Keratinocyte (primary cell): ENCODE data around the gene CNTNAP2. TPM values are rescaled to one million over a fixed set of nuclear protein-coding genes. Genes with fewer than 3 reads are reported as not detected.

Experiments
- DNase-seq: peaks from one replicate; pipeline ENCODE4 v3.0.0-alpha.2; 2011; ENCODE audit warnings: low read depth, missing footprints, low spot score
- FAIRE-seq: peaks from 2 replicates; lab custom pipeline; 2011; peaks lifted over from hg19 to GRCh38; lab: Jason Lieb, UNC
- H2AFZ ChIP-seq: 2 replicates; pipeline ENCODE4 v1.6.0; 2012; ENCODE audit warnings: low read length, control low read depth, inconsistent platforms; ENCODE audit not compliant: control insufficient read depth
- H3K27ac ChIP-seq: 2 replicates; pipeline ENCODE4 v1.5.1; 2011; ENCODE audit warnings: low read length; ENCODE audit not compliant: control insufficient read depth, insufficient read depth
- H3K27me3 ChIP-seq: 3 replicates; pipeline ENCODE4 v1.6.0; 2011; ENCODE audit warnings: low read length; ENCODE audit not compliant: control insufficient read depth, insufficient read depth; ENCODE audit errors: extremely low read depth
- H3K36me3 ChIP-seq, 2 experiments: 2 replicates in 1 of 2; 3 replicates in 1 of 2; pipeline ENCODE4 v1.5.1; 2011; ENCODE audit warnings: low read length in 2 of 2, mild to moderate bottlenecking in 1 of 2; ENCODE audit not compliant: control insufficient read depth in 2 of 2, insufficient read depth in 2 of 2; ENCODE audit errors: extremely low read depth in 1 of 2
- H3K4me1 ChIP-seq: 3 replicates; pipeline ENCODE4 v1.5.1; 2011; ENCODE audit warnings: low read length; ENCODE audit not compliant: control insufficient read depth, insufficient read depth; ENCODE audit errors: extremely low read depth
- H3K4me2 ChIP-seq: 3 replicates; pipeline ENCODE4 v1.6.0; 2011; ENCODE audit warnings: low read depth, low read length; ENCODE audit not compliant: control insufficient read depth, insufficient read depth; ENCODE audit errors: extremely low read depth
- H3K4me3 ChIP-seq, 3 experiments: fragments of 200-600 bp in 1 of 3; sonication (generic) in 1 of 3; 2 replicates in 2 of 3; 3 replicates in 1 of 3; pipeline ENCODE4 v1.5.1; 2011 to 2016; ENCODE audit warnings: low read length in 3 of 3, mild to moderate bottlenecking in 3 of 3, control low read depth in 2 of 3, inconsistent platforms in 1 of 3, low read depth in 1 of 3, mixed read lengths in 1 of 3, mixed run types in 1 of 3, moderate library complexity in 1 of 3; ENCODE audit not compliant: control insufficient read depth in 2 of 3, insufficient read depth in 2 of 3; ENCODE audit errors: extremely low read depth in 1 of 3
- H3K79me2 ChIP-seq: 2 replicates; pipeline ENCODE4 v1.6.0; 2012; ENCODE audit warnings: low read length; ENCODE audit not compliant: control insufficient read depth, insufficient read depth
- H3K9ac ChIP-seq: 3 replicates; pipeline ENCODE4 v1.6.0; 2011; ENCODE audit warnings: low read length; ENCODE audit not compliant: control insufficient read depth, insufficient read depth; ENCODE audit errors: extremely low read depth
- H3K9me1 ChIP-seq: 3 replicates; pipeline ENCODE4 v1.6.0; 2011; ENCODE audit warnings: low read length; ENCODE audit not compliant: control insufficient read depth, insufficient read depth; ENCODE audit errors: extremely low read depth
- H3K9me3 ChIP-seq: 2 replicates; pipeline ENCODE4 v1.5.1; 2012; ENCODE audit warnings: low read depth, low read length; ENCODE audit not compliant: control insufficient read depth
- H4K20me1 ChIP-seq: 3 replicates; pipeline ENCODE4 v1.6.0; 2011; ENCODE audit warnings: low read length; ENCODE audit not compliant: control insufficient read depth, insufficient read depth; ENCODE audit errors: extremely low read depth
- EZH2 ChIP-seq: IDR thresholded peaks from one replicate; pipeline ENCODE4 v1.6.1; 2012; ENCODE audit warnings: inconsistent platforms, mild to moderate bottlenecking, low read length, moderate library complexity
- dilution Hi-C: fragments of 300-500 bp; cut with MboI; formaldehyde crosslinking; loops from one replicate; pipeline ENCODE4 v1.7.0; 2020; ENCODE audit warnings: low sequenced_read_pairs; ENCODE audit not compliant: extremely low pct_ligation_motif_present
- polyA plus RNA-seq, 5 experiments: library from polyadenylated mRNA; depleted of rRNA in 3 of 5; stranded (reverse) in 3 of 5; stranded (forward) in 1 of 5; unstranded in 1 of 5; fragments of >200 nt; gene quantifications; 1 replicate in 1 of 5; 2 replicates in 3 of 5; 3 replicates in 1 of 5; pipeline versions ENCODE4 v1.2.1 to v1.2.3, GENCODE V29; 2011 to 2012; ENCODE audit warnings: missing spikeins in 2 of 5, low read depth in 1 of 5, low replicate concordance in 1 of 5
- TF ChIP-seq, protein P1 (sequence below), 3 experiments: IDR thresholded peaks in 1 of 3; conservative IDR thresholded peaks in 1 of 3; optimal IDR thresholded peaks in 1 of 3; 2 replicates in 2 of 3; 3 replicates in 1 of 3; pipeline versions ENCODE3 to v1.5.1; 2011; ENCODE audit warnings: low read length in 3 of 3, mild to moderate bottlenecking in 3 of 3, moderate library complexity in 2 of 3, control low read depth in 1 of 3, inconsistent platforms in 1 of 3; ENCODE audit not compliant: insufficient read depth in 2 of 3; ENCODE audit errors: extremely low read depth in 1 of 3

CNTNAP2 gene
- polyA plus RNA-seq, 1 donor (not counting 4 experiments of a cell fraction or from before 2014, with no cell fraction given): 1.4 TPM

DNA sequence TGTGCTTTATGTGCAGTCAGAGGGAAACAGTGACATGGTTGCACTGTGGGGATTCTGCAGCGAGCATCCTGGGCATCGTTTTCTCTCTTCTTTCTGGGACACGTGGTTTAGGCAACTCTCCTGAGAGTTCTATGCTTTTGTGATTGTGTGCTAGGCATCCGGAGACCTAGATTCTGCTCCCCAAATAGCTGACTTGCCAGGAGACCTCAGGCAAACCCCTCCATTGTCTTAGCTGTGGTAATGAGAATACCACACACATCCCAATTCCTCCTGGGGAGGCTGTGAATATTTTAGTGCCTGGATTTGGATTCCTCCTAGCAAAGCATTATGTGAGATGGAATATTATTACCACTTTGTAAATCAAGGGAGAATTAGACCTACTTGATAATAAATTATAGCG is 1862.0 kb downstream of the CNTNAP2 start:
- Histone ChIP-seq H3K27me3 (no peaks in the 10 kb centered on the region), H3K36me3 (no peaks in the 10 kb centered on the region), H3K27ac (no peak overlapping the region), H3K4me3 (no peak overlapping the region), H3K9me3 (no peaks in the 10 kb centered on the region), H4K20me1 (no peaks in the 10 kb centered on the region), H3K9me1 (no peaks in the 10 kb centered on the region), H2AFZ (no peak overlapping the region), H3K4me1 (no peaks in the 10 kb centered on the region), H3K79me2 (no peaks in the 10 kb centered on the region), H3K4me2 (no peak overlapping the region), H3K9ac (no peak overlapping the region)
- TF ChIP-seq, protein P1, sequence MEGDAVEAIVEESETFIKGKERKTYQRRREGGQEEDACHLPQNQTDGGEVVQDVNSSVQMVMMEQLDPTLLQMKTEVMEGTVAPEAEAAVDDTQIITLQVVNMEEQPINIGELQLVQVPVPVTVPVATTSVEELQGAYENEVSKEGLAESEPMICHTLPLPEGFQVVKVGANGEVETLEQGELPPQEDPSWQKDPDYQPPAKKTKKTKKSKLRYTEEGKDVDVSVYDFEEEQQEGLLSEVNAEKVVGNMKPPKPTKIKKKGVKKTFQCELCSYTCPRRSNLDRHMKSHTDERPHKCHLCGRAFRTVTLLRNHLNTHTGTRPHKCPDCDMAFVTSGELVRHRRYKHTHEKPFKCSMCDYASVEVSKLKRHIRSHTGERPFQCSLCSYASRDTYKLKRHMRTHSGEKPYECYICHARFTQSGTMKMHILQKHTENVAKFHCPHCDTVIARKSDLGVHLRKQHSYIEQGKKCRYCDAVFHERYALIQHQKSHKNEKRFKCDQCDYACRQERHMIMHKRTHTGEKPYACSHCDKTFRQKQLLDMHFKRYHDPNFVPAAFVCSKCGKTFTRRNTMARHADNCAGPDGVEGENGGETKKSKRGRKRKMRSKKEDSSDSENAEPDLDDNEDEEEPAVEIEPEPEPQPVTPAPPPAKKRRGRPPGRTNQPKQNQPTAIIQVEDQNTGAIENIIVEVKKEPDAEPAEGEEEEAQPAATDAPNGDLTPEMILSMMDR (optimal IDR thresholded peaks at IDR 0.05 in 1 of 3, IDR thresholded peaks at IDR 0.05 in 1 of 3, conservative IDR thresholded peaks at IDR 0.05 in 1 of 3; ENCODE audit: extremely low read depth in 1 of 3, insufficient read depth in 2 of 3, low read length in 3 of 3): no peak
- no peak for TF ChIP-seq EZH2
- dilution Hi-C loops: no loop called here
- DNase-seq: no peak
- FAIRE-seq: no peak

DNA sequence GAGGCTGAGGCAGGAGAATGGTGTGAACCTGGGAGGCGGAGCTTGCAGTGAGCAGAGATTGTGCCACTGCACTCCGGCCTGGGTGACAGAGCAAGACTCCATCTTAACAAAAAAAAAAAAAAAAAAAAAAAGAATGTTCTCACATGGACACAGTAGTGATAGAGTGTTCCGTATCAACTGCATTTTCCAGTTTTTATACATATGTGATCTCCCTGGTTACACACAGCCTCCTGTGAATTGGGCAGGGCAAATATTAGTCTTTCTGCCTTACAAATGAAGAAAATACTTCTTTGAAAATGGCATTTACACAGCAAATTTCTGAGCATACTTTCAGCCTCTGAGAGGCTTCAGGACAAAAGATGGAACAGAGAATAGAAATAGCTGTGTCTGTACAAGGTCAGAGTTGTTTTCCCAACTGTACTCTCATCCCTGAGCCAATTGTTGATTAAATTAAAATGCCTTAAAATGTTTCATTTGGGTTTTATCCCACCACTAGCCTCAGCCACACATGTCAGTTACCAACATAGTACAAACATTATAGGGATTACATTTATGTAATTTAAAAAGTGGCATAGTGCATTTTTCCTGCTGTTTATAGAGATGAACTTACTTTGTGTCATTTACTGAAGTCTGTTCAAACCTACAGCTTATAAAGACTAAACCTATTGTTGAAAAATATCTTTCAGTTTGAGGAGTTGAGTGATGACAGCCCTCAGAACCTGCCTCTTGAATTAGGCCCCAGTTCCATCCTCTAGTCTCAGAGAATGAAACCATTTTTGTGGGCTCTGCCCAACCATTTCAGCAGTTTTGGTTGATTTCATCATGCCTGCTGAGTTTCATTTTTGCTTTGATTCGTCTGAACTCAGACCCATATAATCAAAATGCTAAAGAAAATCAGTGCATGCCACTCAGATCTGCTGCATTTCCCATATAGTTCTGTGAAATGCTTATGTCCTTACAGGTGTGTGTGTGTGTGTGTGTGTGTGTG is 1864.5 kb downstream of the CNTNAP2 start:
- no peaks in the 10 kb centered on the region for H3K9me3 ChIP-seq
- no peak overlapping the region for H2AFZ ChIP-seq
- DNase-seq: no peak
- no peaks in the 10 kb centered on the region for H3K4me1 ChIP-seq
- H3K79me2 ChIP-seq: no peaks in the 10 kb centered on the region
- no peak for TF ChIP-seq EZH2
- TF ChIP-seq, protein P1 (optimal IDR thresholded peaks at IDR 0.05 in 1 of 3, IDR thresholded peaks at IDR 0.05 in 1 of 3, conservative IDR thresholded peaks at IDR 0.05 in 1 of 3; ENCODE audit: extremely low read depth in 1 of 3, insufficient read depth in 2 of 3, low read length in 3 of 3): no peak
- H3K4me2 ChIP-seq: no peak overlapping the region
- no peaks in the 10 kb centered on the region for H4K20me1 ChIP-seq
- H3K9me1 ChIP-seq: no peaks in the 10 kb centered on the region
- H3K27me3 ChIP-seq: no peaks in the 10 kb centered on the region
- no peaks in the 10 kb centered on the region for H3K36me3 ChIP-seq
- H3K4me3 ChIP-seq: no peak overlapping the region
- no peak for FAIRE-seq
- H3K9ac ChIP-seq: no peak overlapping the region
- no peak overlapping the region for H3K27ac ChIP-seq
- dilution Hi-C loops: no loop called here
